Effector CD8-positive, alpha-beta T cell (primary cell): ENCODE data around the gene ZNF775.

Experiments used
- DNase-seq: peaks from one replicate; lab custom pipeline; 2025; lab: John Stamatoyannopoulos, UW

ZNF775 gene

GRCh38 chr7:150441524-150441923, 62.4 kb downstream of the ZNF775 start:
- DNase-seq: no peak

DNA sequence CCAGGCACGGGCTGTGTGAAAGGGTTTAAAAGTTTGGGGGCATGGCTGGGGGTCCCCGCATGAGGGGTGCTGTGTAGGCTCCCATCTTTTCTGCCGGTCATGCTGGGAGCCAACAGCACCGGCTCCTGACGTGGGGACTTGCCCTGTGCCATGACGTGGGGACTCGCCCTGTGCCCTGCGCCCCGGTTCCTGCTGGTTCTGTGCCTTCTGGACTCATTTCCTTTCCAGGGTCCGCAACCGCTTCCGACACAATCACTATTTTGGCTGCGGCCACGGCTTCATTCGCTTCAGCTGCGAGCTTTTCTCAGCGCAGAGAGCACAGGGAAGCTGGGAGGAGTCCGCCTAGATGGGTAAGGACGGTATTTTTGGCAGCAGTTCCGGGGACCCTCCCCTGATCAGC, 63.7 kb downstream of the ZNF775 start:
- no peak for DNase-seq

DNA sequence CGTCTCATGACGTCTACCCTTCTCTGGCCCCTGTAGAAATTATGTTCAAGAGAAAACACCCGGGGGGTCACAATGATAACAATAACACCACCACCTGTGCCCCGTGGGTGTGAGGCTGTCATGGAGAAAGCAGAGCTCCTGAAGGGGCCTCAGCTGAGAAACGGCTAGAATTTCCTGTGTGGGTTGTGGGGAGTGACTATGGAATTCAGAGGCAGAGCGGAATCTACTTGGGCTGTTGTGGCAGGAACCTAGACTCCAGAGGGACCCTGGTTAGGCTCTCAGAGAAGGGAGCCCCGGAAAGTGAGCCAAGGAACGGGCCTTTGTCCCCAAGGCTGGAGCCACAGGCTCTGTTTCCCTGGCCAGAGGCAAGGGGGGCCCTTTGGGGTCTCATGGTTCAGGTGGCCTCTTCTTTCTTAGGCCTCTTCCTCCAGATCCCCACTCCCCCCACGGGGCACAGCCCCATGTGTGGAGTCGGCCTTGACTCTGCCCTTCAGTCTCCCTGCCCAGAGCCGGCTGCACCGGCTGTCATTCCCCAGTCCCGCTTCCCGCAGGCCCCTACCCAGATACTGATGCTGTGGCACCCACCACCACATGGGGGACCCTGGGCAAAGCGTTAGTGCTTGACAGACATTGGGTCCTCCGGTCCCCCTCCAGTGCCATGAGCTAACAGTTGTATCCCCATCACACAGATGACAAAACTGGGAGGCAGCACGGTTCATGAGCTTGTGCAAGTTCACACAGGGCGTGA, 64.8 kb downstream of the ZNF775 start:
- no peak for DNase-seq

DNA sequence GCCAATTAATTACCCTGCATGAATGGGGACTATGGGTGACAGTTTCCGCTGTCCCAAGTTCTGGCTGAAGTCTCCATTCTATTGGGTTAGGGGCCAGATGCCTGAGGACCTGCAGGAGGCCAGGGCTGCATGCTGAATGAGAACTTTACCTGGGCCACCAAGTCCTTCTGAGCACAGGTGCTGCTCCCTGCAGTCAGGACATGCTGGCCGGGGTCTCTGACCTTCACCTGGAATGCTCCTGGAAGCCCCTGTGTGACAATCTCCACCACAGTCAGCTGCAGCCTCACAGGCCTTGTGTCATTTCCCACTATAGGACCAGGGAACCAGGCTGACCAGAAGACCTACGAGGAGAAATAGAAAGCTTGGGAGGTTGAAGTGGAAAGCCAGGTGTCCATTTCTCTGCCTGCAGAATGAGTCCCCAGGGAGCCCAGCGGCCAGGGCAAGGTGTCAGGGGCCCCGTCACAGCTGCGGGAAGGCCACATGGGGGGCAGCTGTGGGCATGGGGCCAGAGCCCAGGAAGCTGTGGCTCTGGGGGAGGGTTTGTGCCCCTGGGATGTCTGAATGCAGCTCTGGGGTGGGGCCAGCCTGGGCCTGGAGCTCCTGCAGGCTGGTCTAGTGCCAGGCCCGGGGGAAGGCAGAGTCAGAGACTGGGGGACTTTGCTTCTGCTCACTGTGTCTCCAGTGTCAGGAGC, 65.7 kb downstream of the ZNF775 start:
- no peak for DNase-seq

DNA sequence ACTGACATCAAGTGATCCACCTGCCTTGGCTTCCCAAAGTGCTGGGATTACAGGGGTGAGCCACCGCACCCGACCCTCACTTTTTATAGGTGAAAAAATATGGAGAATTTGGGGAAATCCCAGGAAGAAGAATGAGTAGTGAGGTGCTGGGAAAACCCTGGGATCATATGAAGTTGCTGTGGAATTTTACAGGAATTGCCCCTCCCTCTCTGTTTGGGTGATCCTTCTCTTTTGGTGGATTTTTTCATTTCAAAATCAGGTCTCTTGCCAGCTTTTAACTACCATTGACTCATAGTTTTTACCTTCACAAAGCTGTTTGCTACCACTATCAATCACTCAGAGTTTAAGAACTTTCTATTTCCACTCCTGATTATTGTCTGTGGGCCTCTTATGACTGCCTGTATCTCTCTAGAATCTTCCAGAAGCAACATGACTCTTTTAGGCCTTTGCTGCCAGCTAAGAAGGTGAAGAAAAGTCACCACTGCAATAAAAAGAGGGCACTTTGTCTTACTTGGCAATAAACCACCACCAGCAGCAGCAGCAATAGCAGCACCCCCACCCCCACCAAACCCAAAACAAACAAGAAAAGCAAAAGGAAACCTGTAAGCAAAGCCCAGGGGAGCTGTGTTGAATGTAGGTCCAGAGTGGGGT, 67.3 kb downstream of the ZNF775 start:
- DNase-seq: no peak
